H9 (cell line): Measurements from ENCODE around the gene EPS8. TPM values are rescaled to one million over a fixed set of nuclear protein-coding genes. Genes with fewer than 3 reads are reported as not detected.

Experiments used
- DNase-seq: peaks from one replicate; pipeline ENCODE4 v3.0.0-alpha.2; 2017
- H2AFZ ChIP-seq: one replicate; pipeline ENCODE4 v1.6.1; 2013; ENCODE audit warnings: mild to moderate bottlenecking, low read length, control low read depth, moderate library complexity
- H2AK5ac ChIP-seq: 2 replicates; pipeline ENCODE4 v1.6.1; 2013; ENCODE audit warnings: low read length, control low read depth, mixed read lengths; ENCODE audit not compliant: insufficient read length
- H2BK120ac ChIP-seq: one replicate; pipeline ENCODE4 v1.6.1; 2013; ENCODE audit warnings: low read depth, mild to moderate bottlenecking, low read length, control low read depth, inconsistent platforms; ENCODE audit not compliant: poor library complexity, severe bottlenecking
- H2BK12ac ChIP-seq: 2 replicates; pipeline ENCODE4 v1.6.1; 2013; ENCODE audit warnings: low read length, control low read depth, mixed read lengths, low read depth; ENCODE audit not compliant: insufficient read length
- H2BK15ac ChIP-seq: 2 replicates; pipeline ENCODE4 v1.6.1; 2013; ENCODE audit warnings: low read depth, low read length, control low read depth
- H2BK20ac ChIP-seq: one replicate; pipeline ENCODE4 v1.6.1; 2013; ENCODE audit warnings: low read depth, mild to moderate bottlenecking, low read length, control low read depth, inconsistent platforms; ENCODE audit not compliant: poor library complexity, severe bottlenecking
- H2BK5ac ChIP-seq: 2 replicates; pipeline ENCODE4 v1.6.1; 2013; ENCODE audit warnings: low read length, control low read depth, mixed read lengths; ENCODE audit not compliant: insufficient read length
- H3K14ac ChIP-seq: 2 replicates; pipeline ENCODE4 v1.6.1; 2013; ENCODE audit warnings: low read length, control low read depth; ENCODE audit not compliant: insufficient read depth
- H3K18ac ChIP-seq: 2 replicates; pipeline ENCODE4 v1.6.1; 2013; ENCODE audit warnings: low read depth, mild to moderate bottlenecking, mixed read lengths, low read length, control low read depth; ENCODE audit not compliant: insufficient read length
- H3K23ac ChIP-seq: 2 replicates; pipeline ENCODE4 v1.6.1; 2013; ENCODE audit warnings: low read length, control low read depth, mixed read lengths, low read depth; ENCODE audit not compliant: insufficient read length
- H3K23me2 ChIP-seq: 2 replicates; pipeline ENCODE4 v1.6.1; 2013; ENCODE audit warnings: low read depth, mild to moderate bottlenecking, mixed read lengths, low read length, control low read depth; ENCODE audit not compliant: insufficient read length, poor library complexity, severe bottlenecking
- H3K27ac ChIP-seq: 2 replicates; pipeline ENCODE4 v1.5.1; 2013; ENCODE audit warnings: low read length, control low read depth, mixed read lengths, low read depth; ENCODE audit not compliant: insufficient read length
- H3K27me3 ChIP-seq: 2 replicates; pipeline ENCODE4 v1.6.1; 2013; ENCODE audit warnings: low read length, control low read depth, inconsistent platforms; ENCODE audit not compliant: insufficient read depth
- H3K4ac ChIP-seq: 2 replicates; pipeline ENCODE4 v1.6.1; 2013; ENCODE audit warnings: low read depth, mild to moderate bottlenecking, control low read depth, inconsistent platforms, low read length, moderate library complexity
- H3K4me1 ChIP-seq: 2 replicates; pipeline ENCODE4 v1.6.1; 2013; ENCODE audit warnings: low read length, control low read depth, inconsistent platforms; ENCODE audit not compliant: insufficient read depth
- H3K4me2 ChIP-seq: 2 replicates; pipeline ENCODE4 v1.6.1; 2013; ENCODE audit warnings: low read length, control low read depth, mixed read lengths; ENCODE audit not compliant: insufficient read length, insufficient read depth
- H3K56ac ChIP-seq: 2 replicates; pipeline ENCODE4 v1.6.1; 2013; ENCODE audit warnings: low read depth, mild to moderate bottlenecking, mixed read lengths, low read length, control low read depth; ENCODE audit not compliant: insufficient read length
- H3K79me1 ChIP-seq: 2 replicates; pipeline ENCODE4 v1.6.1; 2013; ENCODE audit warnings: low read depth, mild to moderate bottlenecking, moderate library complexity, low read length, control low read depth, inconsistent platforms; ENCODE audit not compliant: insufficient read depth, poor library complexity, severe bottlenecking
- H3K79me2 ChIP-seq: 2 replicates; pipeline ENCODE4 v1.6.1; 2013; ENCODE audit warnings: low read length, control low read depth, inconsistent platforms; ENCODE audit not compliant: insufficient read depth
- H3K9ac ChIP-seq: 2 replicates; pipeline ENCODE4 v1.6.1; 2013; ENCODE audit warnings: low read length, control low read depth, mixed read lengths; ENCODE audit not compliant: insufficient read length; ENCODE audit errors: extremely low read depth
- H3K9me3 ChIP-seq: one replicate; pipeline ENCODE4 v1.6.1; 2013; ENCODE audit warnings: low read depth, low read length, inconsistent platforms; ENCODE audit not compliant: control insufficient read depth
- H3T11ph ChIP-seq: one replicate; pipeline ENCODE4 v1.6.1; 2013; ENCODE audit warnings: mild to moderate bottlenecking, low read length, control low read depth, inconsistent platforms
- H4K20me1 ChIP-seq: one replicate; pipeline ENCODE4 v1.6.1; 2013; ENCODE audit not compliant: control insufficient read depth, insufficient read length, insufficient read depth
- H4K5ac ChIP-seq: 2 replicates; pipeline ENCODE4 v1.6.1; 2013; ENCODE audit warnings: low read depth, mild to moderate bottlenecking, mixed read lengths, low read length, control low read depth; ENCODE audit not compliant: insufficient read length
- H4K8ac ChIP-seq: replicated peaks from 2 replicates; pipeline ENCODE4 v1.6.1; 2013; ENCODE audit warnings: low read length, control low read depth, mixed read lengths, low read depth; ENCODE audit not compliant: insufficient read length
- H4K91ac ChIP-seq: 2 replicates; pipeline ENCODE4 v1.6.1; 2013; ENCODE audit warnings: low read depth, mild to moderate bottlenecking, moderate library complexity, mixed read lengths, low read length, control low read depth; ENCODE audit not compliant: insufficient read length
- H3K27ac Mint-ChIP-seq, 3 experiments: 2 replicates in 2 of 3; 3 replicates in 1 of 3; pipeline ENCODE4 v1.8.0; 2020 to 2021; ENCODE audit warnings: mixed read lengths in 3 of 3, mild to moderate bottlenecking in 1 of 3, moderate library complexity in 1 of 3
- H3K27me3 Mint-ChIP-seq: 2 replicates; pipeline ENCODE4 v1.8.0; 2021; ENCODE audit warnings: low read depth, mild to moderate bottlenecking, moderate library complexity, mixed read lengths
- H3K36me3 Mint-ChIP-seq, 3 experiments: 2 replicates in 2 of 3; 3 replicates in 1 of 3; pipeline ENCODE4 v1.8.0; 2020 to 2021; ENCODE audit warnings: low read depth in 3 of 3, mixed read lengths in 3 of 3; ENCODE audit not compliant: insufficient read depth in 1 of 3
- H3K4me1 Mint-ChIP-seq, 2 experiments: 2 replicates each; pipeline ENCODE4 v1.8.0; 2020; ENCODE audit warnings: mixed read lengths in 2 of 2
- H3K4me3 Mint-ChIP-seq, 2 experiments: 2 replicates in 1 of 2; 3 replicates in 1 of 2; pipeline ENCODE4 v1.8.0; 2020 to 2021; ENCODE audit warnings: mild to moderate bottlenecking in 2 of 2, mixed read lengths in 2 of 2, moderate library complexity in 1 of 2
- H3K9me3 Mint-ChIP-seq, 2 experiments: 2 replicates in 1 of 2; 3 replicates in 1 of 2; pipeline ENCODE4 v1.8.0; 2020; ENCODE audit warnings: mild to moderate bottlenecking in 2 of 2, mixed read lengths in 2 of 2, moderate library complexity in 1 of 2
- WGBS: extraction: QIAGEN DNeasy Blood & Tissue Kit; methylation state at CpG from one replicate; pipeline ENCODE4 v1.1.7; 2013; ENCODE audit warnings: missing lambda C conversion rate, low lambda C conversion rate, mixed read lengths; ENCODE audit not compliant: insufficient read length; ENCODE audit errors: extremely low coverage; 5-methylcytosine and 5-hydroxymethylcytosine counted together
- total RNA-seq: library from RNA; stranded (reverse); gene quantifications from 2 replicates; pipeline ENCODE4 v1.2.1, GENCODE V29; 2021
- TF ChIP-seq, protein P1 (sequence below): fragments of 200-600 bp; sonication (generic); conservative IDR thresholded peaks from 3 replicates; pipeline ENCODE4 v1.8.0; 2021; ENCODE audit warnings: antibody characterized with exemption, mild to moderate bottlenecking

Gene EPS8
- total RNA-seq, 1 experiment from 2014 or later = 2.2 TPM

DNA sequence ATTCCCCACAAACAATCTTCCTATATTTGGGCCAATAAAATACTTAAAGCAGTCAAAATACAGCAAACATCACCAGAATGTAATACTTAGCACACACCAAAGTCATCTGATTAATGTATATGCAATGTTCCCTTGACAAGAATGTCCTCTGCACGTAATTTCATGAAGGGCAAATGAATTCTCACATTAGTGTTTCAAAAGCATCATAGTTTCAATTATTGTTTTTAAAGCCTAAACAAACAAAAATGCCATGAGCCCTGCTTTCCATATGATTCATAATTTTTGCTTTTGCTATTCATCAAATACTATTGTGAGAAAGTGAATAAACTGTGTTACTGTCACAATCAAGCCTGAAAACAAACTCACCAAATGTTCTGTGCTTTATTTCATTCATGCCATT, 156.0 kb downstream of the EPS8 start:
- no peak overlapping the region for H3K27ac Mint-ChIP-seq
- TF ChIP-seq, protein P1, sequence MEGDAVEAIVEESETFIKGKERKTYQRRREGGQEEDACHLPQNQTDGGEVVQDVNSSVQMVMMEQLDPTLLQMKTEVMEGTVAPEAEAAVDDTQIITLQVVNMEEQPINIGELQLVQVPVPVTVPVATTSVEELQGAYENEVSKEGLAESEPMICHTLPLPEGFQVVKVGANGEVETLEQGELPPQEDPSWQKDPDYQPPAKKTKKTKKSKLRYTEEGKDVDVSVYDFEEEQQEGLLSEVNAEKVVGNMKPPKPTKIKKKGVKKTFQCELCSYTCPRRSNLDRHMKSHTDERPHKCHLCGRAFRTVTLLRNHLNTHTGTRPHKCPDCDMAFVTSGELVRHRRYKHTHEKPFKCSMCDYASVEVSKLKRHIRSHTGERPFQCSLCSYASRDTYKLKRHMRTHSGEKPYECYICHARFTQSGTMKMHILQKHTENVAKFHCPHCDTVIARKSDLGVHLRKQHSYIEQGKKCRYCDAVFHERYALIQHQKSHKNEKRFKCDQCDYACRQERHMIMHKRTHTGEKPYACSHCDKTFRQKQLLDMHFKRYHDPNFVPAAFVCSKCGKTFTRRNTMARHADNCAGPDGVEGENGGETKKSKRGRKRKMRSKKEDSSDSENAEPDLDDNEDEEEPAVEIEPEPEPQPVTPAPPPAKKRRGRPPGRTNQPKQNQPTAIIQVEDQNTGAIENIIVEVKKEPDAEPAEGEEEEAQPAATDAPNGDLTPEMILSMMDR = no peak
- no peak overlapping the region for H3K18ac ChIP-seq
- WGBS = no CpG with 5 or more reads among the region's 1 CpG
- H3K56ac ChIP-seq = no peak overlapping the region
- H4K91ac ChIP-seq = no peak overlapping the region
- H2BK120ac ChIP-seq = no peak overlapping the region
- no peaks in the 10 kb centered on the region for H3K79me1 ChIP-seq
- H4K5ac ChIP-seq = no peak overlapping the region
- H3K23me2 ChIP-seq = no peaks in the 10 kb centered on the region
- no peak overlapping the region for H2BK5ac ChIP-seq
- H3K14ac ChIP-seq = no peak overlapping the region
- no peaks in the 10 kb centered on the region for H4K20me1 ChIP-seq
- H2BK20ac ChIP-seq = no peak overlapping the region
- no peaks in the 10 kb centered on the region for H3K9me3 Mint-ChIP-seq
- no peaks in the 10 kb centered on the region for H3K27me3 Mint-ChIP-seq
- no peaks in the 10 kb centered on the region for H3K27me3 ChIP-seq
- no peak for DNase-seq
- peaks cover 17% of the 10 kb centered on the region in 2 experiments for H3K4me1 Mint-ChIP-seq
- no peak overlapping the region for H2BK15ac ChIP-seq
- H4K8ac ChIP-seq = no peak overlapping the region
- H3K79me2 ChIP-seq = no peaks in the 10 kb centered on the region
- H3K4me3 Mint-ChIP-seq = no peak overlapping the region
- no peak overlapping the region for H3K4me2 ChIP-seq
- H3T11ph ChIP-seq = no peak overlapping the region
- H3K4ac ChIP-seq = no peak overlapping the region
- H3K27ac ChIP-seq = no peak overlapping the region
- no peaks in the 10 kb centered on the region for H3K36me3 Mint-ChIP-seq
- H2BK12ac ChIP-seq = no peak overlapping the region
- H3K9me3 ChIP-seq = no peaks in the 10 kb centered on the region
- H3K9ac ChIP-seq = no peak overlapping the region
- H3K4me1 ChIP-seq = peaks cover 2% of the 10 kb centered on the region; the same call in 1 of the 2 replicates
- no peak overlapping the region for H2AK5ac ChIP-seq
- no peak overlapping the region for H2AFZ ChIP-seq
- H3K23ac ChIP-seq = no peak overlapping the region
